HEK293 (cell line): ENCODE measurements around the gene DCDC1.

ENCODE experiments used
- CTCF ChIA-PET: fragments of 350-600 bp; formaldehyde crosslinking; extraction: SDS; loops from one replicate; lab custom pipeline; 2021; ENCODE audit warnings: antibody characterized with exemption; lab: Yijun Ruan, JAX
- POLR2A ChIA-PET: fragments of 300-600 bp; formaldehyde crosslinking; extraction: SDS; loops from one replicate; lab custom pipeline; 2020; ENCODE audit warnings: antibody characterized with exemption, inconsistent platforms; lab: Yijun Ruan, JAX
- H3K27ac ChIP-seq: fragments of 200-500 bp; sonication (Bioruptor generic); 2 replicates; pipeline ENCODE4 v1.5.1; 2014; ENCODE audit warnings: low read depth, low read length, control low read depth, inconsistent platforms; ENCODE audit errors: extremely low read depth
- H3K36me3 ChIP-seq, 2 experiments: fragments of 200-500 bp in 1 of 2; sonication (Bioruptor generic) in 1 of 2; 1 replicate in 1 of 2; 2 replicates in 1 of 2; pipeline ENCODE4 v1.5.1; 2014 to 2017; ENCODE audit warnings: inconsistent platforms in 2 of 2, low read length in 2 of 2; ENCODE audit not compliant: control insufficient read depth in 2 of 2, insufficient read depth in 1 of 2
- H3K4me1 ChIP-seq: fragments of 200-500 bp; sonication (Bioruptor generic); 2 replicates; pipeline ENCODE4 v1.5.1; 2014; ENCODE audit warnings: mild to moderate bottlenecking, low read length, inconsistent platforms; ENCODE audit not compliant: control insufficient read depth, insufficient read depth
- H3K4me3 ChIP-seq: 2 replicates; pipeline ENCODE4 v1.5.1; 2011; ENCODE audit warnings: low read depth, mild to moderate bottlenecking, control low read depth, low read length, moderate library complexity
- H3K9me3 ChIP-seq: fragments of 200-500 bp; sonication (Bioruptor generic); 2 replicates; pipeline ENCODE4 v1.5.1; 2014; ENCODE audit warnings: low read depth, low read length, inconsistent platforms; ENCODE audit not compliant: control insufficient read depth, insufficient read depth
- CTCF ChIP-seq: fragments of 450-650 bp; formaldehyde crosslinking; IDR thresholded peaks from 2 replicates; pipeline ENCODE4 v1.5.1; 2016; ENCODE audit warnings: missing biosample characterization, missing genetic modification characterization
- FEZF1 ChIP-seq: fragments of 450-650 bp; formaldehyde crosslinking; IDR thresholded peaks from 2 replicates; pipeline ENCODE4 v1.5.1; 2016; ENCODE audit warnings: missing biosample characterization, missing genetic modification characterization
- PBX3 ChIP-seq: sonication (generic); formaldehyde crosslinking; IDR thresholded peaks from 2 replicates; pipeline ENCODE4 v1.8.1; 2022; ENCODE audit warnings: mild to moderate bottlenecking, moderate library complexity, missing genetic modification reagents
- TRIM28 ChIP-seq: IDR thresholded peaks from 2 replicates; pipeline ENCODE4 v1.6.1; 2011; ENCODE audit warnings: low read length, control low read depth, borderline replicate concordance
- TSHZ1 ChIP-seq: fragments of 450-650 bp; formaldehyde crosslinking; IDR thresholded peaks from 2 replicates; pipeline ENCODE4 v1.5.1; 2016; ENCODE audit warnings: missing biosample characterization, missing genetic modification characterization, borderline replicate concordance
- ZBTB1 ChIP-seq: fragments of 450-650 bp; formaldehyde crosslinking; IDR thresholded peaks from 2 replicates; pipeline ENCODE4 v1.5.1; 2016; ENCODE audit warnings: missing biosample characterization, missing genetic modification characterization
- ZBTB10 ChIP-seq: fragments of 450-650 bp; formaldehyde crosslinking; IDR thresholded peaks from 2 replicates; pipeline ENCODE4 v1.5.1; 2016; ENCODE audit warnings: missing biosample characterization, missing genetic modification characterization
- ZBTB17 ChIP-seq: fragments of 450-650 bp; formaldehyde crosslinking; IDR thresholded peaks from 2 replicates; pipeline ENCODE4 v1.5.1; 2016; ENCODE audit warnings: missing biosample characterization, missing genetic modification characterization
- ZFP37 ChIP-seq: fragments of 450-650 bp; formaldehyde crosslinking; IDR thresholded peaks from 2 replicates; pipeline ENCODE4 v1.5.1; 2016; ENCODE audit warnings: missing biosample characterization, missing genetic modification characterization
- ZNF140 ChIP-seq: fragments of 450-650 bp; formaldehyde crosslinking; IDR thresholded peaks from 2 replicates; pipeline ENCODE4 v1.5.1; 2016; ENCODE audit warnings: missing biosample characterization, missing genetic modification characterization
- ZNF18 ChIP-seq: fragments of 450-650 bp; formaldehyde crosslinking; IDR thresholded peaks from 2 replicates; pipeline ENCODE4 v1.5.1; 2016; ENCODE audit warnings: missing biosample characterization, missing genetic modification characterization
- ZNF19 ChIP-seq: fragments of 450-650 bp; formaldehyde crosslinking; IDR thresholded peaks from 2 replicates; pipeline ENCODE4; 2016; ENCODE audit warnings: missing biosample characterization, missing genetic modification characterization, low read depth
- ZNF24 ChIP-seq: fragments of 450-650 bp; formaldehyde crosslinking; IDR thresholded peaks from 2 replicates; pipeline ENCODE4 v1.5.1; 2016; ENCODE audit warnings: missing biosample characterization, missing genetic modification characterization
- ZNF362 ChIP-seq: fragments of 450-650 bp; formaldehyde crosslinking; IDR thresholded peaks from 2 replicates; pipeline ENCODE4 v1.5.1; 2016; ENCODE audit warnings: missing biosample characterization, missing genetic modification characterization
- ZNF48 ChIP-seq: fragments of 450-650 bp; formaldehyde crosslinking; IDR thresholded peaks from 2 replicates; pipeline ENCODE4 v1.5.1; 2016; ENCODE audit warnings: missing biosample characterization, missing genetic modification characterization
- ZNF510 ChIP-seq: fragments of 450-650 bp; formaldehyde crosslinking; IDR thresholded peaks from 2 replicates; pipeline ENCODE4 v1.5.1; 2018; ENCODE audit warnings: mild to moderate bottlenecking, missing genetic modification characterization, missing biosample characterization; ENCODE audit not compliant: insufficient replicate concordance
- ZNF629 ChIP-seq: fragments of 450-650 bp; formaldehyde crosslinking; IDR thresholded peaks from 2 replicates; pipeline ENCODE4 v1.5.1; 2017; ENCODE audit warnings: missing biosample characterization, missing genetic modification characterization
- ZNF76 ChIP-seq: fragments of 450-650 bp; formaldehyde crosslinking; IDR thresholded peaks from 2 replicates; pipeline ENCODE4; 2016; ENCODE audit warnings: low read depth, missing biosample characterization, missing genetic modification characterization, borderline replicate concordance
- ZNF776 ChIP-seq: fragments of 450-650 bp; formaldehyde crosslinking; IDR thresholded peaks from 2 replicates; pipeline ENCODE4 v1.5.0; 2017; ENCODE audit warnings: missing biosample characterization, missing genetic modification characterization, borderline replicate concordance
- ZNF777 ChIP-seq: fragments of 450-650 bp; formaldehyde crosslinking; IDR thresholded peaks from 2 replicates; pipeline ENCODE4 v1.5.1; 2017; ENCODE audit warnings: missing biosample characterization, missing genetic modification characterization, borderline replicate concordance
- ZNF837 ChIP-seq: fragments of 450-650 bp; formaldehyde crosslinking; IDR thresholded peaks from 2 replicates; pipeline ENCODE4 v1.5.1; 2016; ENCODE audit warnings: missing biosample characterization, missing genetic modification characterization

DCDC1 gene

GRCh38 chr11:31114442-31114841 lies 255.1 kb downstream of the DCDC1 start (continued):
- no peak for TF ChIP-seq ZNF510 (tag by site-specific recombination)
- no peak for TF ChIP-seq TRIM28
- TF ChIP-seq PBX3 (CRISPR knock-in tag), result no peak
- TF ChIP-seq ZBTB1 (tag by site-specific recombination), result no peak
- TF ChIP-seq ZBTB17 (tag by site-specific recombination), result no peak
- TF ChIP-seq CTCF (tag by site-specific recombination), result no peak

GRCh38 chr11:31110830-31111229 lies 258.7 kb downstream of the DCDC1 start:
- POLR2A ChIA-PET, result no interaction called here
- Histone ChIP-seq H3K27ac (no peak overlapping the region), H3K4me3 (no peak overlapping the region), H3K9me3 (no peaks in the 10 kb centered on the region), H3K36me3 (no peaks in the 10 kb centered on the region), H3K4me1 (no peaks in the 10 kb centered on the region; the same call in 1 of the 2 replicates)
- TF ChIP-seq PBX3 (CRISPR knock-in tag) (no peak), ZFP37 (no peak), ZNF777 (tag by site-specific recombination) (no peak), ZNF24 (tag by site-specific recombination) (no peak), ZNF629 (tag by site-specific recombination) (no peak), ZNF776 (tag by site-specific recombination) (no peak), ZNF76 (no peak), ZNF18 (no peak), ZNF48 (tag by site-specific recombination) (no peak), ZNF837 (tag by site-specific recombination) (no peak), ZNF140 (tag by site-specific recombination) (no peak), ZNF362 (tag by site-specific recombination) (no peak)
- CTCF ChIA-PET, result interaction anchor here (0.6 to 0.7 kb wide), 3 partner anchors 9 to 1679 kb away, joined by 3 to 6 read pairs (median 3); no protein-coding TSS in a partner anchor

GRCh38 chr11:31109446-31109845 lies 260.1 kb downstream of the DCDC1 start:
- no peaks in the 10 kb centered on the region for H3K4me1 ChIP-seq
- ChIA-PET CTCF (interaction anchor here (0.8 to 5.7 kb wide), 2 partner anchors 9 to 124 kb away, joined by 3 to 48 read pairs; no protein-coding TSS in a partner anchor), POLR2A (no interaction called here)
- H3K4me3 ChIP-seq, result no peak overlapping the region
- H3K27ac ChIP-seq, result no peak overlapping the region
- no peaks in the 10 kb centered on the region for H3K9me3 ChIP-seq
- no peaks in the 10 kb centered on the region for H3K36me3 ChIP-seq
- no peak for TF ChIP-seq ZNF19
- TF ChIP-seq TSHZ1 (tag by site-specific recombination), result no peak
- no peak for TF ChIP-seq ZBTB10 (tag by site-specific recombination)
- TF ChIP-seq FEZF1 (tag by site-specific recombination), result no peak
